Putamen (tissue), 1 donor: ENCODE data around the gene NEK9.

Source experiments
- DNase-seq: peaks from one replicate; pipeline ENCODE4 v3.0.0-alpha.2; 2016; ENCODE audit warnings: low spot score

NEK9 gene

DNA sequence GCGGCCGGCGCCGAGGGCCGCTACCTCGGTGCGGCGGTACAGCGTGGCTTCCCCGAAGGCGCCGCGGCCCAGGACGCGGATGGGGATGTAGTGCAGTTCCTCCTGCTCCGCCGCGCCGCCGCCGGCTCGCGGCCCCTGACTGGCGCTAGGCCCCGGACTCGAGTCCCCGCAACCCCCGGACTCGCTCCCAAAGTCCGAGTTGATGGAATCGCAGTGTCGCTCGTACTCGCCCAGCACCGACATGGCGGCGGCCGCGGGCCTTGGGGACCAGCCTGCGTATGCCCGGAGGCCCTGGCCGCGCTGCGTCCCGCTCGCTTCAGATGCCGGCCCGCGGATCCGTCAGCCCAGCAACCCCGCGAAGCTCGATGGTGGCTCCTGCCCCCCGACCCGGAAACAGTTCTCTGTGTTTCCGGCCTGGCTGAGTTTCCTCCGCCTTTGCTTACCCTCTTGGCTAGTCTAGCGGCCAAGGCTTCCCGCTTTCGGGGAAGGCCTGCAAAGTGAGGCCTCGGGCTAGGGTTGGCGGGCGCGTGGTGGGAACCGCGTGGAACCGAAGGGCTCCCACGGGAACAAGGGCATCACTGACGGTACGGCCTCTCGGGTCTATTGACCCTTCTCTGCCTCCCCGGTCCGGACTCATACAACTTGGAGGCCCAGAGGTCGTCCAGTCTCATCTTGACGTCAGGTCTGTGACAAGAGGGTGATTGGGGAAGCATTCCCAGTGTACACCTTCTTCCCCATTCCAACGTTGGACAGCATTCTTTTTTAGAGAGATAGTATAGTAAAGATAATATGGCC, at the start of gene NEK9:
TSS of gene NEK9 (minus strand) at position 370 of the 795 bp plus-strand sequence. CDS start at position 243, 127 bp downstream.
- DNase-seq = peak; percentile 92

- peak; percentile 90 for DNase-seq
Measured at GRCh38 chr14:75176142-75176820, 49.4 kb upstream of the NEK9 start, which contains the start of gene TMED10. Gene TMED10, minus strand, starts transcription at chr14:75176612. Its CDS starts 33 bp downstream, at chr14:75176579.

- no peak for DNase-seq
Measured at GRCh38 chr14:75175677-75176141, 48.9 kb upstream of the NEK9 start.

- DNase-seq = no peak
Measured at GRCh38 chr14:75174066-75174465, 47.2 kb upstream of the NEK9 start.

DNA sequence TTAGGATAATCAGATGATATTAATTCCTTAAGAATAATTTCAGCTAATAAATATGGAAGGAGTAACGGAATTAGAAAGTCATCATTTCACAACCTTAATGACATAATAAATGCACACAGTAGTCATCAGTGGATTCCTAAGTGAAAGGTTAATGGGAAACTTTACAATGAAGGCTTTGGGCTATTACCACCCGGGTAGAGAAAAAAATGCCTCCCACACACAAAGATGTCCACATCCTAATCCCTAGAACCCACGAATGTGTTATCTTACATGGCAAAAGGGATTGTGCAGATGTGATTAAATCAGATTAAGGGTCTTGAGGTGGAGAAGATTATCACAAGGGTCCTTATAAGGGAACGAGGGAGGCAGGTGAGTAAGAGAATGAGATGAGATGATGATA, 43.9 kb upstream of the NEK9 start:
- no peak for DNase-seq

DNA sequence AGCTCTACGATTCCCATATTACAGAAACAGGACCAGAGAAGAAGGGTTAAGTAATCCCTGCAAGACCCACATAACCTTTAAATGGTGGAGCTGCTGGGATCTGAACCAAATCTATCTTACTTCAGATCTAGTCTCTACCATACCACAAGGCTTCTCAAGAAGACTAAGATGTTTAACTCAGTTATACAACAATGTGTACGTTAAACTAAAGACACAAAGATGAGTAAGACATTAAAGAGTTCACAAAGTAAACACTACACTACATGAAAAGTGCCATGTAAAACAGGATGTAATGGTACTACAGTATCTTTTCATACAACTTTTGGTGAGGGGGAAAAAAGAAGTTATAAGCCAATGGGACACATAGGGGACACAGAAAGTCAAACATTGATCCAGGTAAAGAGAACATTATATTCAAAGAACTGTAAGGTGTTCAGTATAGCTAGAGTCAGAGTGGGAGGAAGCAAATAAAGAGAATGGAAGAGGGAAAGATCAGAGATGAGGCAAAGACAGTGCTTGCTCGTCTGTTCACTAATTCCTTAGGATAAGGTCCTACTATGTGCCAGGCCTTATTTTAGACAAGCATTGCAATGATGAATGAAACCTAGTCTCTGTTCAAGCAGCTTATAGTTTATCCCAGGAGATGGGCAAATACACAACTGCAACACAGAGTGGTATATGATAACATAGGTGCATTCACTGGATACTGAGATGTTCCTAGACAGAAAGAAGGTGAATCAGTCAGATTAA, 41.9 kb upstream of the NEK9 start:
- DNase-seq = no peak

- DNase-seq = no peak
Measured at GRCh38 chr14:75167325-75167724, 40.5 kb upstream of the NEK9 start.

DNA sequence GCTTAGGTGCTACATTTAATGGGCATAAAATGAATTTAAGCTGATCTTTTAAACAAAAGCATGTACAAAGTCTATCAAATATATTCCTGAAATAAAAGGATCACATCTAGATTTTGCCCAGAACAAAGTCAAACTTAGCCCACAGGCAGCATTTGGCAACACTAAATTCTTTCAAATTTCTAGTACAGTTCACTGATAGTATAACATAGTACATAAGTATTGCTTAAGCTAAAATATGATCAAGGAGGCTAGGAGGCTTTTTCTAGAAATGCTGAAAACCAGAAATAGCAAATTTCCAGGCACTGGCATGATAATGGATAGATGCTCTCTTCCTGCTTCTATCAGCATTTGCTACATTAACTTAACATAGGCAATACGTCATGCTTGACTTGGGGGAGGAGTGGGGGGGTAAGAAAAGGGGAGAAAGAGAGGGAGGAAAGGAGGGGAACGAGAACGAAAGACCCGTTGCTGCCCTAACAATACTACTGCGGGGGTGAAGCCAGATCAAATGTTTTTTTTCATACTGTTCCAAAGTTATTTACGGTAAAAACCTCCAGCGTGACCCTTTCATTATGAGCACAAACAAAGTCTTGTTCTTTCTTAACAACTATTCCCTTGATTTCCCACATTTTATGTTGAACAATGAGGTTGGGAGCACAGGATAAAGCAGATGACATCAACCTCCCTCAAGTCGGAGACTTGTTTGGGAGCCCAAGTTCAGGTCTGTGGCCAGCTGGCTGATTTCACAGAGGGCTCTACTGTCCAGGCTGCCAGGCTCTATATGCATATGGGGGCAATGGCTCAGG, 38.9 kb upstream of the NEK9 start:
- peak; percentile 91 for DNase-seq

- no peak for DNase-seq
Measured at GRCh38 chr14:75164809-75165208, 38.0 kb upstream of the NEK9 start.

- no peak for DNase-seq
Measured at GRCh38 chr14:75163677-75164076, 36.8 kb upstream of the NEK9 start.

GRCh38 chr14:75162631-75163030, 35.8 kb upstream of the NEK9 start:
- no peak for DNase-seq

GRCh38 chr14:75158843-75159614, 32.2 kb upstream of the NEK9 start:
- no peak for DNase-seq

DNA sequence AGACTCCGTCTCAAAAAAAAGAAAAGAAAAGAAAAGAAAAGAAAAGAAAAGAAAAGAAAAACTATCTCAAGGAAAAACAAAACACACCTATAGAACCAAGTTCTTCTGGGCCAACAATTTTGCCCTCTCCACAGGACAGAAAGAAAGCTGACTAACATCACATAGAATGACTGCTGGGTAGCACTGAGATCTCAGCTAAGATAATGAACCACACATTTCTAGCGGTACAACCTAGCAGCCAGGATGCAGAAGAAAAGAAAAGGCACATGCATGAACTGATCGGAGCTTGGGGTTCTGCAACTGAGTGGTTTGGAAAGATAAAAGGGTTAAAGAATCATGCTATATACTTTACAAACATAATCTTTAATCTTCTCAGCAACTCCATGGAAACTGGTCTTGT, 30.1 kb upstream of the NEK9 start:
- DNase-seq = no peak

GRCh38 chr14:75156111-75156510, 29.3 kb upstream of the NEK9 start:
- DNase-seq = no peak

DNA sequence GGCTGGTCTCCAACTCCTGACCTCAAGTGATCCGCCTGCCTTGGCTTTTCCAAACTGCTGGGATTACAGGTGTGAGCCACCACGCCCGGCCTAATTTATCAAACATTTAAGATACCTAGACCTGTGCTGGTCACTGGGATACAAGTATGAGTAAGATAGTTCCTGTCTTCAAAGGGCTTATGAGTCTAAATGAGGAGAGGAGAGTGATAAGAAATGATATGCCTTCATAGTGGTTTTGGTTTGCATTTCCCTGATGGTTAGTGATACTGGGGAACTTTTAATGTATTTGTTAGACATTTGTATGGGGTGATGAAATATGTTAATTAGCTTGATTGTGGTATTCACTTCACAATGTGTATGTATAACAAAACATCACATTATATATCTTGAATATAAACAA, 28.3 kb upstream of the NEK9 start:
- no peak for DNase-seq

DNA sequence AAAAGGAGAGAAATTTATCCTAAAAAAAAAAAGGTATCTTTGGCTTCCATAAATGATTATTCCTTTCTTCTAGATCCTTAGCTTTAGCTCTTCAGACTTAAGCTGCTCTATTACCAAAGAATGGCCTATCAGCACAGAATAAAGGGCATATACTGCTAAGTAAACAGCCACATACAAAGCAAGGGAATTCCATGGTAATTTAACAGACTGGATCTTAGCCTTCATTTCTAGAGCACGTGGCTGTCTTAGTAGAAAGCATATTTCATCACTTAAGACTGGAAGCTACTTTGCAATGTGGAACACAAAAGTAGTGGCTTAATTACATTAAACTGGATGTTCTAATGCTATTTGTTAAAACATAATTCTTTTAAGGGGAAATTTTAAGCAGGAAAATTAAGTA, 26.4 kb upstream of the NEK9 start:
- no peak for DNase-seq

DNA sequence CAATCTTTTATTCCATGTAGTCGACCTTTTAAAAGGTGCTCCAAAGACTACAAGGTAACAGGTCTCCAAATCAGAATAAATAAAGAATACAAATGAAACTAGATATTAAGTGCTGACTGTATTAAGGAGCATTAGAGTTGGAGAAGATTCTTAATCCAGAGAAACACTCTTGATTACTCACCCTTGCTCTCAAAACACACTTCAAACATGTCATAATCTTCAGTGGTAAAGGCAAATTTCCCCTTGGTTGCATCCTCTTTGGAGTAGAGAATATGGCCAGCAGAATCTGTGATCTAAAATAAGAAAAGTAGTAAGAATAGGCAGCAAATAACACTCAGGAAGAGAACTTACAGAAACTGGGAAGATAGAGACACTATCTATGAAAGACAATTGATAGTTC, 25.0 kb upstream of the NEK9 start:
- no peak for DNase-seq

- peak; percentile 63 for DNase-seq
Measured at GRCh38 chr14:75150637-75151036, 23.8 kb upstream of the NEK9 start.

- no peak for DNase-seq
Measured at GRCh38 chr14:75150150-75150549, 23.3 kb upstream of the NEK9 start.

GRCh38 chr14:75147423-75148071, 20.7 kb upstream of the NEK9 start:
- DNase-seq = peak; percentile 95
